ENCODE results near the gene EPHA7.

- TF ChIP-seq CTCF (IDR thresholded peaks at IDR 0.05; ENCODE audit: low read depth, low read length) = no peak
- no peak for TF ChIP-seq EZH2phosphoT487 (IDR thresholded peaks at IDR 0.05; ENCODE audit: low read depth)
Measured at GRCh38 chr6:93418408-93419303, 703 bp downstream of the EPHA7 start.

Measured in OCI-LY3 (cell line).